AG04450 (cell line): ENCODE measurements around the gene CNTN5. TPM values are rescaled to one million over a fixed set of nuclear protein-coding genes. Genes with fewer than 3 reads are reported as not detected.

ENCODE experiments used
- CTCF ChIA-PET: fragments of 300-600, 350-600 bp; formaldehyde crosslinking; extraction: SDS; loops from one replicate; lab custom pipeline; 2022; ENCODE audit warnings: antibody characterized with exemption, inconsistent platforms; lab: Charles Lee
- POLR2A ChIA-PET: fragments of 350-600 bp; formaldehyde crosslinking; extraction: SDS; loops from one replicate; lab custom pipeline; 2021; ENCODE audit warnings: antibody characterized with exemption, inconsistent platforms; lab: Yijun Ruan, JAX
- DNase-seq: peaks from one replicate; pipeline ENCODE4 v3.0.0-alpha.2; 2011; ENCODE audit warnings: low read depth, low spot score
- H3K27ac ChIP-seq: one replicate; pipeline ENCODE4 v1.5.1; 2012; ENCODE audit warnings: low read depth, low read length, control low read depth
- H3K27me3 ChIP-seq: one replicate; pipeline ENCODE4 v1.6.0; 2012; ENCODE audit warnings: low read length; ENCODE audit not compliant: control insufficient read depth, insufficient read depth
- H3K4me3 ChIP-seq: 2 replicates; pipeline ENCODE4 v1.5.1; 2011; ENCODE audit warnings: mild to moderate bottlenecking, low read depth, low read length, control low read depth
- H3K9me3 ChIP-seq: 2 replicates; pipeline ENCODE4 v1.5.1; 2012; ENCODE audit warnings: low read length; ENCODE audit not compliant: control insufficient read depth, insufficient read depth
- CTCF ChIP-seq: IDR thresholded peaks from 2 replicates; pipeline ENCODE4 v1.5.1; 2011; ENCODE audit warnings: low read depth, low read length, control low read depth, inconsistent platforms
- polyA plus RNA-seq: library from polyadenylated mRNA; depleted of rRNA; stranded (reverse); fragments of >200 nt; gene quantifications from 2 replicates; pipeline ENCODE4 v1.2.3, GENCODE V29; 2011

The CNTN5 gene
- polyA plus RNA-seq, 1 experiment, result not detected

GRCh38 chr11:99234534-99234933 lies 213.8 kb downstream of the CNTN5 start:
- H3K9me3 ChIP-seq, result peaks cover 2% of the 10 kb centered on the region; the same call in 1 of the 2 replicates
- TF ChIP-seq CTCF, result no peak
- no peak overlapping the region for H3K27ac ChIP-seq
- POLR2A ChIA-PET, result no interaction called here
- no peaks in the 10 kb centered on the region for H3K27me3 ChIP-seq
- H3K4me3 ChIP-seq, result no peak overlapping the region
- no peak for DNase-seq
- CTCF ChIA-PET, result no interaction called here

GRCh38 chr11:99238401-99238800 lies 217.7 kb downstream of the CNTN5 start:
- Histone ChIP-seq H3K27me3 (no peaks in the 10 kb centered on the region), H3K4me3 (no peak overlapping the region), H3K9me3 (peaks cover 2% of the 10 kb centered on the region; the same call in 1 of the 2 replicates), H3K27ac (no peak overlapping the region)
- TF ChIP-seq CTCF, result no peak
- no peak for DNase-seq
- ChIA-PET POLR2A (no interaction called here), CTCF (no interaction called here)

GRCh38 chr11:99240192-99241030 lies 219.7 kb downstream of the CNTN5 start:
- Histone ChIP-seq H3K27ac (no peak overlapping the region), H3K27me3 (no peaks in the 10 kb centered on the region), H3K9me3 (peaks cover 4% of the 10 kb centered on the region; the same call in 1 of the 2 replicates), H3K4me3 (no peak overlapping the region)
- no peak for TF ChIP-seq CTCF
- POLR2A ChIA-PET, result no interaction called here
- no peak for DNase-seq
- CTCF ChIA-PET, result no interaction called here

- ChIA-PET CTCF (no interaction called here), POLR2A (no interaction called here)
- DNase-seq, result no peak
- Histone ChIP-seq H3K9me3 (peaks cover 5% of the 10 kb centered on the region; the same call in 1 of the 2 replicates), H3K4me3 (no peak overlapping the region), H3K27ac (no peak overlapping the region), H3K27me3 (no peaks in the 10 kb centered on the region)
- TF ChIP-seq CTCF, result no peak
These were observed 220.3 kb downstream of the CNTN5 start for GRCh38 chr11:99241066-99241465.

- Histone ChIP-seq H3K9me3 (peaks cover 3% of the 10 kb centered on the region; the same call in 1 of the 2 replicates), H3K4me3 (no peak overlapping the region), H3K27me3 (no peaks in the 10 kb centered on the region), H3K27ac (no peak overlapping the region)
- TF ChIP-seq CTCF, result no peak
- no peak for DNase-seq
- CTCF ChIA-PET, result no interaction called here
- POLR2A ChIA-PET, result no interaction called here
These were observed 223.9 kb downstream of the CNTN5 start for GRCh38 chr11:99244613-99245012.
